Testis (tissue), 2 donors: Measurements from ENCODE around the gene WNK2.
"Not testable (repeated sequence)": the region's sequence is repeated elsewhere in the genome, so short reads cannot be mapped to it uniquely, and the experiment has no call there.

Source experiments
- POLR2A ChIP-seq: fragments of 450-650 bp; IDR thresholded peaks from one replicate; pipeline ENCODE4 v1.6.1; 2017; ENCODE audit warnings: antibody characterized with exemption, mild to moderate bottlenecking, moderate library complexity
- TF ChIP-seq, protein P1 (sequence below), 3 experiments: fragments of 450-650 bp in 2 of 3; fragments of 200-600 bp in 1 of 3; sonication (generic) in 1 of 3; IDR thresholded peaks; one replicate each; pipeline ENCODE4 v1.5.1; 2016 to 2019; ENCODE audit warnings: antibody characterized with exemption in 3 of 3, mild to moderate bottlenecking in 2 of 3, moderate library complexity in 1 of 3

DNA sequence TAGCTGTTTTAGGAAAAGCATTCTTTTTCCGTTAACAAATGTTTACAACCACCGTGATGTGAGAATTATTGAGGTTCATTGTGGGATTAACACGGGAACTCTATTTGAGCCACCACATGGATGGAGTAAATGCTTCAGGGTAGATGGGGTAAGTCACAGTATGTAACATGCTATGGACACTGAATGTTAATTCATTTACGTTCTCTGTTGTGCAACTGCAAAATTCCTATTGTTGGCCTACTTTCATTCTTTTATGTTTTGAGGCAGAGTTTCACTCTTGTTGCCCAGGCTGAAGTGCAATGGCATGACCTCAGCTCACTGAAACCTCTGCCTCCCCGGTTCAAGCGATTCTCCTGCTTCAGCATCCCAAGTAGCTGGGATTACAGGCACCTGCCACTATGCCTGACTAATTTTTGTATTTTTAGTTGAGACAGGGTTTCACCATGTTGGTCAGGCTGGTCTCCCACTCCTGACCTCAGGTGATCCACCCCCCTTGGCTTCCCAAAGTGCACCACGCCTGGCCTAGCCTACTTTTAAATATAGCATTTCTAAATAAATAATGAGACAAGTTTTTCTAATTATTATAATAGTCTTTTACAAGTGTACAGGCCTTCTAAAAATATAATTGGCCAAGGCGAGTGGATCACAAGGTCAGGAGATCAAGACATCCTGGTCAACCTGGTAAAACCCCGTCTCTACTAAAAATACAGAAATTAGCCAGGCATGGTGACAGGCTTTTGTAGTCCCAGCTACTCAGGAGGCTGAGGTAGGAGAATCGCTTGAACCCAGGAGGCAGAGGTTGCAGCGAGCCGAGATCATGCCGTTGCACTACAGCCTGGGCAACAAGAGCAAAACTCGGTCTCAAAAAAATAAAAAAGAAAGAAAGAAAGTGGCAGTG is 169.7 kb downstream of the WNK2 start:
- not testable (repeated sequence) for TF ChIP-seq POLR2A
- TF ChIP-seq, protein P1, sequence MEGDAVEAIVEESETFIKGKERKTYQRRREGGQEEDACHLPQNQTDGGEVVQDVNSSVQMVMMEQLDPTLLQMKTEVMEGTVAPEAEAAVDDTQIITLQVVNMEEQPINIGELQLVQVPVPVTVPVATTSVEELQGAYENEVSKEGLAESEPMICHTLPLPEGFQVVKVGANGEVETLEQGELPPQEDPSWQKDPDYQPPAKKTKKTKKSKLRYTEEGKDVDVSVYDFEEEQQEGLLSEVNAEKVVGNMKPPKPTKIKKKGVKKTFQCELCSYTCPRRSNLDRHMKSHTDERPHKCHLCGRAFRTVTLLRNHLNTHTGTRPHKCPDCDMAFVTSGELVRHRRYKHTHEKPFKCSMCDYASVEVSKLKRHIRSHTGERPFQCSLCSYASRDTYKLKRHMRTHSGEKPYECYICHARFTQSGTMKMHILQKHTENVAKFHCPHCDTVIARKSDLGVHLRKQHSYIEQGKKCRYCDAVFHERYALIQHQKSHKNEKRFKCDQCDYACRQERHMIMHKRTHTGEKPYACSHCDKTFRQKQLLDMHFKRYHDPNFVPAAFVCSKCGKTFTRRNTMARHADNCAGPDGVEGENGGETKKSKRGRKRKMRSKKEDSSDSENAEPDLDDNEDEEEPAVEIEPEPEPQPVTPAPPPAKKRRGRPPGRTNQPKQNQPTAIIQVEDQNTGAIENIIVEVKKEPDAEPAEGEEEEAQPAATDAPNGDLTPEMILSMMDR (IDR thresholded peaks at IDR 0.05), result not testable (repeated sequence)
